GM23338 (cell line): ENCODE results near the gene ODAPH. TPM values are rescaled to one million over a fixed set of nuclear protein-coding genes. Genes with fewer than 3 reads are reported as not detected.
"Not testable (repeated sequence)": the region's sequence is repeated elsewhere in the genome, so short reads cannot be mapped to it uniquely, and the experiment has no call there.

Source experiments
- ATAC-seq: fragments of 200-7000 bp; cut with Tn5 transposase; 3 replicates; pipeline ENCODE4 v1.9.1; 2020
- DNase-seq: peaks from one replicate; pipeline ENCODE4 v3.0.0-alpha.2; 2015; ENCODE audit warnings: low spot score
- H2AFZ ChIP-seq: fragments of 200-600 bp; sonication (generic); 2 replicates; pipeline ENCODE4 v1.8.0; 2016; ENCODE audit warnings: antibody characterized with exemption, mild to moderate bottlenecking, moderate library complexity
- H3F3A ChIP-seq: fragments of 200-600 bp; sonication (generic); replicated peaks from 2 replicates; pipeline ENCODE4 v1.8.0; 2017; ENCODE audit warnings: antibody characterized with exemption, mixed run types, low read depth
- H3K27ac ChIP-seq: fragments of 200-600 bp; sonication (generic); 2 replicates; pipeline ENCODE4 v1.6.1; 2016; ENCODE audit warnings: low read depth
- H3K27me3 ChIP-seq: fragments of 200-600 bp; sonication (generic); 2 replicates; pipeline ENCODE4 v1.8.0; 2016; ENCODE audit warnings: mild to moderate bottlenecking, mixed run types, moderate library complexity; ENCODE audit not compliant: insufficient read depth
- H3K36me3 ChIP-seq: fragments of 200-600 bp; sonication (generic); 2 replicates; pipeline ENCODE4 v1.8.0; 2016; ENCODE audit warnings: mild to moderate bottlenecking; ENCODE audit not compliant: insufficient read depth
- H3K4me1 ChIP-seq: fragments of 200-600 bp; sonication (generic); 2 replicates; pipeline ENCODE4 v1.8.0; 2016; ENCODE audit warnings: mild to moderate bottlenecking, moderate library complexity; ENCODE audit not compliant: insufficient read depth
- H3K4me2 ChIP-seq: fragments of 200-600 bp; sonication (generic); 2 replicates; pipeline ENCODE4 v1.7.1; 2017; ENCODE audit warnings: mixed run types
- H3K4me3 ChIP-seq: fragments of 200-600 bp; sonication (generic); 2 replicates; pipeline ENCODE4 v1.6.1; 2016; ENCODE audit warnings: mixed run types
- H3K79me2 ChIP-seq: fragments of 200-600 bp; sonication (generic); replicated peaks from 2 replicates; pipeline ENCODE4 v1.8.0; 2017; ENCODE audit warnings: mild to moderate bottlenecking; ENCODE audit not compliant: insufficient read depth
- H3K9me2 ChIP-seq: fragments of 200-600 bp; sonication (generic); 2 replicates; pipeline ENCODE4 v1.8.0; 2017; ENCODE audit not compliant: insufficient read depth
- H4K20me1 ChIP-seq: fragments of 200-600 bp; sonication (generic); replicated peaks from 2 replicates; pipeline ENCODE4 v1.8.0; 2017; ENCODE audit warnings: mild to moderate bottlenecking; ENCODE audit not compliant: insufficient read depth
- H3K27ac Mint-ChIP-seq: 2 replicates; pipeline ENCODE4 v1.8.0; 2020; ENCODE audit warnings: inconsistent platforms, mild to moderate bottlenecking, moderate library complexity, mixed read lengths
- H3K27me3 Mint-ChIP-seq: 3 replicates; pipeline ENCODE4 v1.8.0; 2022; ENCODE audit warnings: low read depth, mild to moderate bottlenecking, moderate library complexity, mixed read lengths, inconsistent platforms; ENCODE audit not compliant: insufficient read depth, poor library complexity
- H3K36me3 Mint-ChIP-seq: 3 replicates; pipeline ENCODE4 v1.8.0; 2021; ENCODE audit warnings: low read depth, mild to moderate bottlenecking, inconsistent platforms, moderate library complexity, mixed read lengths
- H3K4me1 Mint-ChIP-seq: 3 replicates; pipeline ENCODE4 v1.8.0; 2020; ENCODE audit warnings: mild to moderate bottlenecking, inconsistent platforms, mixed read lengths
- H3K4me3 Mint-ChIP-seq: 3 replicates; pipeline ENCODE4 v1.8.0; 2021; ENCODE audit warnings: moderate library complexity, mild to moderate bottlenecking, inconsistent platforms, mixed read lengths
- H3K9me3 Mint-ChIP-seq: 3 replicates; pipeline ENCODE4 v1.8.0; 2020; ENCODE audit warnings: moderate library complexity, mild to moderate bottlenecking, inconsistent platforms, mixed read lengths
- CREB1 ChIP-seq: fragments of 250-450 bp; sonication (Bioruptor Pico); IDR thresholded peaks from 2 replicates; pipeline ENCODE4 v1.5.0; 2020; ENCODE audit warnings: low read depth, mild to moderate bottlenecking, moderate library complexity
- ETS1 ChIP-seq: IDR thresholded peaks from 2 replicates; pipeline ENCODE4 v1.6.1; 2016; ENCODE audit warnings: antibody characterized with exemption
- EZH2phosphoT487 ChIP-seq: fragments of 200-600 bp; sonication (generic); IDR thresholded peaks from one replicate; pipeline ENCODE4 v1.8.1; 2018; ENCODE audit warnings: antibody characterized with exemption; ENCODE audit not compliant: unreplicated experiment
- polyA plus RNA-seq: library from polyadenylated mRNA; unstranded; fragments of >200 nt; fragmentation: Nextera tagmentation; extraction: Ambion mirVana; gene quantifications from 2 replicates; pipeline ENCODE4 v1.2.1, GENCODE V29; 2016
- total RNA-seq: library from RNA; depleted of rRNA; stranded (reverse); fragments of >200 nt; shearing (Covaris generic); gene quantifications from 2 replicates; pipeline ENCODE4 v1.2.3, GENCODE V29; 2014
- TF ChIP-seq, protein P1 (sequence below): IDR thresholded peaks from one replicate; pipeline ENCODE4 v1.6.1; 2018; ENCODE audit warnings: antibody characterized with exemption; ENCODE audit not compliant: unreplicated experiment
- TF ChIP-seq, protein P2 (sequence below): fragments of 250-450 bp; sonication (Bioruptor Pico); IDR thresholded peaks from 2 replicates; pipeline ENCODE4 v1.5.0; 2020; ENCODE audit warnings: mild to moderate bottlenecking, moderate library complexity

The ODAPH gene
- total and polyA plus RNA-seq, 2 experiments from 2014 or later, result not detected

- Mint-ChIP-seq H3K36me3 (peaks cover 79% of the 10 kb centered on the region), H3K27me3 (no peaks in the 10 kb centered on the region), H3K4me1 (no peaks in the 10 kb centered on the region), H3K9me3 (peaks cover 32% of the 10 kb centered on the region), H3K4me3 (no peak overlapping the region), H3K27ac (no peak overlapping the region)
- H3K4me3 ChIP-seq, result no peak overlapping the region
- no peak overlapping the region for H3K4me2 ChIP-seq
- no peak overlapping the region for H3K27ac ChIP-seq
- H3K36me3 ChIP-seq, result peaks cover 29% of the 10 kb centered on the region
- no peaks in the 10 kb centered on the region for H4K20me1 ChIP-seq
- no peaks in the 10 kb centered on the region for H3F3A ChIP-seq
- TF ChIP-seq, protein P1, sequence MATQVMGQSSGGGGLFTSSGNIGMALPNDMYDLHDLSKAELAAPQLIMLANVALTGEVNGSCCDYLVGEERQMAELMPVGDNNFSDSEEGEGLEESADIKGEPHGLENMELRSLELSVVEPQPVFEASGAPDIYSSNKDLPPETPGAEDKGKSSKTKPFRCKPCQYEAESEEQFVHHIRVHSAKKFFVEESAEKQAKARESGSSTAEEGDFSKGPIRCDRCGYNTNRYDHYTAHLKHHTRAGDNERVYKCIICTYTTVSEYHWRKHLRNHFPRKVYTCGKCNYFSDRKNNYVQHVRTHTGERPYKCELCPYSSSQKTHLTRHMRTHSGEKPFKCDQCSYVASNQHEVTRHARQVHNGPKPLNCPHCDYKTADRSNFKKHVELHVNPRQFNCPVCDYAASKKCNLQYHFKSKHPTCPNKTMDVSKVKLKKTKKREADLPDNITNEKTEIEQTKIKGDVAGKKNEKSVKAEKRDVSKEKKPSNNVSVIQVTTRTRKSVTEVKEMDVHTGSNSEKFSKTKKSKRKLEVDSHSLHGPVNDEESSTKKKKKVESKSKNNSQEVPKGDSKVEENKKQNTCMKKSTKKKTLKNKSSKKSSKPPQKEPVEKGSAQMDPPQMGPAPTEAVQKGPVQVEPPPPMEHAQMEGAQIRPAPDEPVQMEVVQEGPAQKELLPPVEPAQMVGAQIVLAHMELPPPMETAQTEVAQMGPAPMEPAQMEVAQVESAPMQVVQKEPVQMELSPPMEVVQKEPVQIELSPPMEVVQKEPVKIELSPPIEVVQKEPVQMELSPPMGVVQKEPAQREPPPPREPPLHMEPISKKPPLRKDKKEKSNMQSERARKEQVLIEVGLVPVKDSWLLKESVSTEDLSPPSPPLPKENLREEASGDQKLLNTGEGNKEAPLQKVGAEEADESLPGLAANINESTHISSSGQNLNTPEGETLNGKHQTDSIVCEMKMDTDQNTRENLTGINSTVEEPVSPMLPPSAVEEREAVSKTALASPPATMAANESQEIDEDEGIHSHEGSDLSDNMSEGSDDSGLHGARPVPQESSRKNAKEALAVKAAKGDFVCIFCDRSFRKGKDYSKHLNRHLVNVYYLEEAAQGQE, result no peak
- no peak for TF ChIP-seq CREB1
- TF ChIP-seq ETS1, result no peak
- TF ChIP-seq, protein P2, sequence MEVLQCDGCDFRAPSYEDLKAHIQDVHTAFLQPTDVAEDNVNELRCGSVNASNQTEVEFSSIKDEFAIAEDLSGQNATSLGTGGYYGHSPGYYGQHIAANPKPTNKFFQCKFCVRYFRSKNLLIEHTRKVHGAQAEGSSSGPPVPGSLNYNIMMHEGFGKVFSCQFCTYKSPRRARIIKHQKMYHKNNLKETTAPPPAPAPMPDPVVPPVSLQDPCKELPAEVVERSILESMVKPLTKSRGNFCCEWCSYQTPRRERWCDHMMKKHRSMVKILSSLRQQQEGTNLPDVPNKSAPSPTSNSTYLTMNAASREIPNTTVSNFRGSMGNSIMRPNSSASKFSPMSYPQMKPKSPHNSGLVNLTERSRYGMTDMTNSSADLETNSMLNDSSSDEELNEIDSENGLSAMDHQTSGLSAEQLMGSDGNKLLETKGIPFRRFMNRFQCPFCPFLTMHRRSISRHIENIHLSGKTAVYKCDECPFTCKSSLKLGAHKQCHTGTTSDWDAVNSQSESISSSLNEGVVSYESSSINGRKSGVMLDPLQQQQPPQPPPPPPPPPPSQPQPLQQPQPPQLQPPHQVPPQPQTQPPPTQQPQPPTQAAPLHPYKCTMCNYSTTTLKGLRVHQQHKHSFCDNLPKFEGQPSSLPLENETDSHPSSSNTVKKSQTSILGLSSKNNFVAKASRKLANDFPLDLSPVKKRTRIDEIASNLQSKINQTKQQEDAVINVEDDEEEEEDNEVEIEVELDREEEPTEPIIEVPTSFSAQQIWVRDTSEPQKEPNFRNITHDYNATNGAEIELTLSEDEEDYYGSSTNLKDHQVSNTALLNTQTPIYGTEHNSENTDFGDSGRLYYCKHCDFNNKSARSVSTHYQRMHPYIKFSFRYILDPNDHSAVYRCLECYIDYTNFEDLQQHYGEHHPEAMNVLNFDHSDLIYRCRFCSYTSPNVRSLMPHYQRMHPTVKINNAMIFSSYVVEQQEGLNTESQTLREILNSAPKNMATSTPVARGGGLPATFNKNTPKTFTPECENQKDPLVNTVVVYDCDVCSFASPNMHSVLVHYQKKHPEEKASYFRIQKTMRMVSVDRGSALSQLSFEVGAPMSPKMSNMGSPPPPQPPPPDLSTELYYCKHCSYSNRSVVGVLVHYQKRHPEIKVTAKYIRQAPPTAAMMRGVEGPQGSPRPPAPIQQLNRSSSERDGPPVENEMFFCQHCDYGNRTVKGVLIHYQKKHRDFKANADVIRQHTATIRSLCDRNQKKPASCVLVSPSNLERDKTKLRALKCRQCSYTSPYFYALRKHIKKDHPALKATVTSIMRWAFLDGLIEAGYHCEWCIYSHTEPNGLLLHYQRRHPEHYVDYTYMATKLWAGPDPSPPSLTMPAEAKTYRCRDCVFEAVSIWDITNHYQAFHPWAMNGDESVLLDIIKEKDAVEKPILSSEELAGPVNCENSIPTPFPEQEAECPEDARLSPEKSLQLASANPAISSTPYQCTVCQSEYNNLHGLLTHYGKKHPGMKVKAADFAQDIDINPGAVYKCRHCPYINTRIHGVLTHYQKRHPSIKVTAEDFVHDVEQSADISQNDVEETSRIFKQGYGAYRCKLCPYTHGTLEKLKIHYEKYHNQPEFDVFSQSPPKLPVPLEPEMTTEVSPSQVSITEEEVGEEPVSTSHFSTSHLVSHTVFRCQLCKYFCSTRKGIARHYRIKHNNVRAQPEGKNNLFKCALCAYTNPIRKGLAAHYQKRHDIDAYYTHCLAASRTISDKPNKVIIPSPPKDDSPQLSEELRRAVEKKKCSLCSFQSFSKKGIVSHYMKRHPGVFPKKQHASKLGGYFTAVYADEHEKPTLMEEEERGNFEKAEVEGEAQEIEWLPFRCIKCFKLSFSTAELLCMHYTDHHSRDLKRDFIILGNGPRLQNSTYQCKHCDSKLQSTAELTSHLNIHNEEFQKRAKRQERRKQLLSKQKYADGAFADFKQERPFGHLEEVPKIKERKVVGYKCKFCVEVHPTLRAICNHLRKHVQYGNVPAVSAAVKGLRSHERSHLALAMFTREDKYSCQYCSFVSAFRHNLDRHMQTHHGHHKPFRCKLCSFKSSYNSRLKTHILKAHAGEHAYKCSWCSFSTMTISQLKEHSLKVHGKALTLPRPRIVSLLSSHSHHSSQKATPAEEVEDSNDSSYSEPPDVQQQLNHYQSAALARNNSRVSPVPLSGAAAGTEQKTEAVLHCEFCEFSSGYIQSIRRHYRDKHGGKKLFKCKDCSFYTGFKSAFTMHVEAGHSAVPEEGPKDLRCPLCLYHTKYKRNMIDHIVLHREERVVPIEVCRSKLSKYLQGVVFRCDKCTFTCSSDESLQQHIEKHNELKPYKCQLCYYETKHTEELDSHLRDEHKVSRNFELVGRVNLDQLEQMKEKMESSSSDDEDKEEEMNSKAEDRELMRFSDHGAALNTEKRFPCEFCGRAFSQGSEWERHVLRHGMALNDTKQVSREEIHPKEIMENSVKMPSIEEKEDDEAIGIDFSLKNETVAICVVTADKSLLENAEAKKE (CRISPR knock-in tag), result no peak
- no peak for TF ChIP-seq EZH2phosphoT487
- no peak overlapping the region for H2AFZ ChIP-seq
- ATAC-seq, result no peak
- no peaks in the 10 kb centered on the region for H3K4me1 ChIP-seq
- no peaks in the 10 kb centered on the region for H3K27me3 ChIP-seq
- DNase-seq, result no peak
- H3K9me2 ChIP-seq, result no peaks in the 10 kb centered on the region
- no peaks in the 10 kb centered on the region for H3K79me2 ChIP-seq
These were observed 25.1 kb upstream of the ODAPH start for GRCh38 chr4:75530556-75531322.

DNA sequence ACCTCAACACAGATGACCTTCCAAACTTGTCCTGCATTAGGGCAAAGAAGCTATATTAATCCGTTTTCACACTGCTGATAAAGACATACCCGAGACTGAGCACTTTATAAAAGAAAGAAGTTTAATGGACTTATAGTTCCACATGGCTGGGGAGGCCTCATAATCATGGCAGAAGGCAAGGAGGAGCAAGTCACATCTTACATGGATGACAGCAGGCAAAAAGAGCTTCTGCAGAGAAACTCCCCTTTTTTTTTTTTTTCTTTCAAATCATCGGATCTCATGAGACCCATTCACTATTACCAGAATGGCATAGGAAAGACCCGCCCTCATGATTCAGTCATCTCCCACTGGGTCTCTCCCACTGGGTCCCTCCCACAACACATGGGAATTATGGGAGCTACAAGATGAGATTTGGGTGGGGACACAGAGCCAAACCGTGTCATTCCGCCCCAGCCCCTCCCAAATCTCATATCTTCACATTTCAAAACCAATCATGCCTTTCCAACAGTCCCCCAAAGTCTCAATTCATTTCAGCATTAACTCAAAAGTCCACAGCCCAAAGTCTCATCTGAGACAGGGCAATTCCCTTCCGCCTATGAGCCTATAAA lies 24.2 kb upstream of the ODAPH start:
- not testable (repeated sequence) for H3K4me1 Mint-ChIP-seq, ATAC-seq, DNase-seq, H3K9me2 ChIP-seq, H3K27me3 Mint-ChIP-seq, H3K27ac ChIP-seq, H2AFZ ChIP-seq, H3K4me3 ChIP-seq, H3F3A ChIP-seq, H3K4me3 Mint-ChIP-seq, H3K4me2 ChIP-seq, H4K20me1 ChIP-seq, H3K27ac Mint-ChIP-seq, H3K27me3 ChIP-seq, H3K4me1 ChIP-seq, H3K79me2 ChIP-seq
- Mint-ChIP-seq H3K36me3 (peaks cover 74% of the 10 kb centered on the region), H3K9me3 (peaks cover 34% of the 10 kb centered on the region)
- peaks cover 24% of the 10 kb centered on the region for H3K36me3 ChIP-seq
